ENCODE data around the gene GRPEL1. TPM values are rescaled to one million over a fixed set of nuclear protein-coding genes. Genes with fewer than 3 reads are reported as not detected.
"Not testable (repeated sequence)": the region's sequence is repeated elsewhere in the genome, so short reads cannot be mapped to it uniquely, and the experiment has no call there.

Gene GRPEL1
- total and polyA plus RNA-seq, 2 of the 13 experiments (the other 11 are each of a cell fraction or from before 2014, with no cell fraction given) = 32.3 to 141 TPM

DNA sequence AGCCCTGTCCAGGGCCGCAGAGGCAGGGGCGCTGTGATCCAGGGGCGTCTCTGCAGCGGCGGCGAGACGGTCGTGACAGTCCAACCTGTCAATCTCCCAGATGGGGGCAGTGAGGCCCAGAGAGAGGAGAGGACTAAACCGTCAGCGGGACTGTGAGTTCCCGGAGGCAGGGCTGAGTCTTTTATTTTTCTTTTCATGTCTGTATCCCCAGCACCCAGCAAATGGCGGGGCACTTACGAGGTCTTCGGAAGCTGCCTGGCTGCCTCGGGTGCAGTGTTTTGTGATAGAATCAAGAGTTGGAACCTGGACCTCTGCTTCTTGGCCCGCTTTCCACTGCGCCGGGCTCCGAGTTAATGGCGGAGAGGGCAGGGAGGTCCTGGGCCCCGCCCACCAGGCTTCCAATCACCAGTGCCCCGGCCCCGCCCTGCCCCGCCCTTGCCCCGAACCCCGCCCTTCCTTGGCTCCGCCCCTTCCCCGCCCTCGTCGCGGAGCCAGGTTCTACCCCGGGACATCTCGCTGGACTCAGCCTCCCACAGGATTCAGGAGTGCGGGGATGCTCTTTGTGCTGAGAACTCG lies 35.3 kb upstream of the GRPEL1 start (continued):
- TF ChIP-seq, protein P1, sequence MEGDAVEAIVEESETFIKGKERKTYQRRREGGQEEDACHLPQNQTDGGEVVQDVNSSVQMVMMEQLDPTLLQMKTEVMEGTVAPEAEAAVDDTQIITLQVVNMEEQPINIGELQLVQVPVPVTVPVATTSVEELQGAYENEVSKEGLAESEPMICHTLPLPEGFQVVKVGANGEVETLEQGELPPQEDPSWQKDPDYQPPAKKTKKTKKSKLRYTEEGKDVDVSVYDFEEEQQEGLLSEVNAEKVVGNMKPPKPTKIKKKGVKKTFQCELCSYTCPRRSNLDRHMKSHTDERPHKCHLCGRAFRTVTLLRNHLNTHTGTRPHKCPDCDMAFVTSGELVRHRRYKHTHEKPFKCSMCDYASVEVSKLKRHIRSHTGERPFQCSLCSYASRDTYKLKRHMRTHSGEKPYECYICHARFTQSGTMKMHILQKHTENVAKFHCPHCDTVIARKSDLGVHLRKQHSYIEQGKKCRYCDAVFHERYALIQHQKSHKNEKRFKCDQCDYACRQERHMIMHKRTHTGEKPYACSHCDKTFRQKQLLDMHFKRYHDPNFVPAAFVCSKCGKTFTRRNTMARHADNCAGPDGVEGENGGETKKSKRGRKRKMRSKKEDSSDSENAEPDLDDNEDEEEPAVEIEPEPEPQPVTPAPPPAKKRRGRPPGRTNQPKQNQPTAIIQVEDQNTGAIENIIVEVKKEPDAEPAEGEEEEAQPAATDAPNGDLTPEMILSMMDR (CRISPR knock-in tag; IDR thresholded peaks at IDR 0.05) = peak; percentile 44

DNA sequence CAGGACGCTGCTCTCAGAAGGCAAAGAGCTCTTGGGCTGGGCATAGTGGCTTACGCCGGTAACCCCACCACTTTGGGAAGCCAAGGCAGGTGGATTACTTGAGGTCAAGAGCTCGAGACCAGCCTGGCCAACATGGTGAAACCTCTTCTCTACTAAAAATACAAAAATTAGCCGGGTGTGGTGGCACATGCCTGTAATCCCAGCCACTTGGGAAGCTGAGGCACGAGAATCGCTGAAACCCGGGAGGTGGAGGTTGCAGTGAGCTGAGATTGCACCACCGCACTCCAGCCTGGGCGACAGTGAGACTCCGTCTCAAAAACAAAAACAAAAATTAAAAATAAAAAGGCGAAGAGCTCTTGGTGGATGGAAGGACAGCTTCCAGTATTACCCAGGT lies 34.6 kb upstream of the GRPEL1 start:
- FAIRE-seq; H3K9me3 ChIP-seq (ENCODE audit: low read length); BruUV-seq (replicated peaks); ATAC-seq; H3K79me2 ChIP-seq (ENCODE audit: insufficient read depth, low read length); H3K27me3 ChIP-seq (ENCODE audit: control insufficient read depth in 1 of 2, insufficient read depth in 2 of 2, low read length in 2 of 2); H3K27ac ChIP-seq (ENCODE audit: extremely low read length, insufficient read depth, low read length); in situ Hi-C loops (cut with HindIII; ENCODE audit: extremely low pct_ligation_motif_present, low pct_unique_long_range_greater_than_20kb); DNase-seq (ENCODE audit: low spot score); H3K36me3 ChIP-seq (replicated peaks in 1 of 2; ENCODE audit: control insufficient read depth in 1 of 2, insufficient read depth in 2 of 2, low read length in 2 of 2); H4K20me1 ChIP-seq (ENCODE audit: insufficient read depth, low read length): not testable (repeated sequence)
- intact Hi-C loops (cut with micrococcal nuclease; ENCODE audit: unreplicated experiment) = loop anchor here (2.0 to 5.0 kb wide), 2 partner anchors 64 to 85 kb away; no protein-coding TSS in a partner anchor
- ChIA-PET CTCF (ENCODE audit: low intra/inter-chr PET ratio, low total read pairs) (interaction anchor here (2.0 kb wide), 1 partner anchor 84 kb away, joined by 7 read pairs; no protein-coding TSS in a partner anchor), POLR2A (interaction anchor here (1.4 to 1.7 kb wide), 2 partner anchors 17 to 65 kb away, joined by 3 to 7 read pairs; no protein-coding TSS in a partner anchor)
- Histone ChIP-seq H3K4me2 (ENCODE audit: low read depth, low read length) (peak overlapping the region; percentile 99), H2AFZ (ENCODE audit: low read length) (peak overlapping the region; percentile 16), H3K4me3 (replicated peaks in 1 of 3; ENCODE audit: insufficient read depth in 1 of 3, low read depth in 2 of 3, low read length in 3 of 3) (peak overlapping the region; percentile 80 to 88 (median 82)), H3K9ac (ENCODE audit: insufficient read depth, low read depth, low read length) (peak overlapping the region; percentile 73), H3K4me1 (ENCODE audit: insufficient read depth, low read length) (peaks cover 43% of the 10 kb centered on the region)
- WGBS (ENCODE audit: low lambda C conversion rate) = under 1% methylated on average over 9 of the region's 12 CpGs
- TF ChIP-seq ZBTB8A (CRISPR knock-in tag; IDR thresholded peaks at IDR 0.05; ENCODE audit: borderline replicate concordance, low read depth) = 0 out of 2 replicates have a peak, but pooled peaks have one; percentile 19
- TF ChIP-seq, protein P2, sequence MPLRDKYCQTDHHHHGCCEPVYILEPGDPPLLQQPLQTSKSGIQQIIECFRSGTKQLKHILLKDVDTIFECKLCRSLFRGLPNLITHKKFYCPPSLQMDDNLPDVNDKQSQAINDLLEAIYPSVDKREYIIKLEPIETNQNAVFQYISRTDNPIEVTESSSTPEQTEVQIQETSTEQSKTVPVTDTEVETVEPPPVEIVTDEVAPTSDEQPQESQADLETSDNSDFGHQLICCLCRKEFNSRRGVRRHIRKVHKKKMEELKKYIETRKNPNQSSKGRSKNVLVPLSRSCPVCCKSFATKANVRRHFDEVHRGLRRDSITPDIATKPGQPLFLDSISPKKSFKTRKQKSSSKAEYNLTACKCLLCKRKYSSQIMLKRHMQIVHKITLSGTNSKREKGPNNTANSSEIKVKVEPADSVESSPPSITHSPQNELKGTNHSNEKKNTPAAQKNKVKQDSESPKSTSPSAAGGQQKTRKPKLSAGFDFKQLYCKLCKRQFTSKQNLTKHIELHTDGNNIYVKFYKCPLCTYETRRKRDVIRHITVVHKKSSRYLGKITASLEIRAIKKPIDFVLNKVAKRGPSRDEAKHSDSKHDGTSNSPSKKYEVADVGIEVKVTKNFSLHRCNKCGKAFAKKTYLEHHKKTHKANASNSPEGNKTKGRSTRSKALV (CRISPR knock-in tag; IDR thresholded peaks at IDR 0.05) = peak; percentile 12; the same call in 1 of the 2 replicates
- 0 out of 2 replicates have a peak, but pooled peaks have one; percentile 4 for TF ChIP-seq ATF7-NPFF (CRISPR knock-in tag; IDR thresholded peaks at IDR 0.05; ENCODE audit: low read depth)
- TF ChIP-seq, protein P3, sequence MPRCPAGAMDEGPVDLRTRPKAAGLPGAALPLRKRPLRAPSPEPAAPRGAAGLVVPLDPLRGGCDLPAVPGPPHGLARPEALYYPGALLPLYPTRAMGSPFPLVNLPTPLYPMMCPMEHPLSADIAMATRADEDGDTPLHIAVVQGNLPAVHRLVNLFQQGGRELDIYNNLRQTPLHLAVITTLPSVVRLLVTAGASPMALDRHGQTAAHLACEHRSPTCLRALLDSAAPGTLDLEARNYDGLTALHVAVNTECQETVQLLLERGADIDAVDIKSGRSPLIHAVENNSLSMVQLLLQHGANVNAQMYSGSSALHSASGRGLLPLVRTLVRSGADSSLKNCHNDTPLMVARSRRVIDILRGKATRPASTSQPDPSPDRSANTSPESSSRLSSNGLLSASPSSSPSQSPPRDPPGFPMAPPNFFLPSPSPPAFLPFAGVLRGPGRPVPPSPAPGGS (CRISPR knock-in tag; IDR thresholded peaks at IDR 0.05) = 0 out of 2 replicates have a peak, but pooled peaks have one; percentile 9
- TF ChIP-seq ZNF598 (CRISPR knock-in tag; IDR thresholded peaks at IDR 0.05; ENCODE audit: borderline replicate concordance) = peak; percentile 9; the same call in 1 of the 2 replicates
- 0 out of 2 replicates have a peak, but pooled peaks have one; percentile 32 for TF ChIP-seq NFKB2 (CRISPR knock-in tag; IDR thresholded peaks at IDR 0.05; ENCODE audit: borderline replicate concordance)

All from HepG2 (cell line).